Measurements from ENCODE around the gene METTL24. TPM values are rescaled to one million over a fixed set of nuclear protein-coding genes. Genes with fewer than 3 reads are reported as not detected.
A peak's percentile ranks its signal among the peaks of the same experiment; 100 is the strongest.

Gene METTL24
- not detected for total RNA-seq

- DNase-seq (ENCODE audit: low spot score in 2 of 2), result peak in 1 of 2 donors; percentile 8
- ATAC-seq, result peak; percentile 41 to 77
- Mint-ChIP-seq H3K36me3 (peaks cover 4 to 17% of the 10 kb centered on the region in 2 donors), H3K9me3 (peaks cover 0 to 14% of the 10 kb centered on the region in 2 donors), H3K27ac (no peak within 1 kb of the TSS)
Measured at GRCh38 chr6:110357664-110358552, at the start of gene METTL24. Gene METTL24 (minus strand): TSS chr6:110358349. CDS start chr6:110358272, 77 bp downstream.

GRCh38 chr6:110404607-110405006, 46.5 kb upstream of the METTL24 start:
- Mint-ChIP-seq H3K36me3 (no peaks in the 10 kb centered on the region), H3K9me3 (no peaks in the 10 kb centered on the region), H3K27ac (no peak overlapping the region)
- ATAC-seq, result no peak
- no peak for DNase-seq (ENCODE audit: low spot score in 2 of 2)

- no peak overlapping the region for H3K27ac Mint-ChIP-seq
- no peaks in the 10 kb centered on the region for H3K9me3 Mint-ChIP-seq
- no peak for DNase-seq (ENCODE audit: low spot score in 2 of 2)
- ATAC-seq, result no peak
- H3K36me3 Mint-ChIP-seq, result no peaks in the 10 kb centered on the region
Measured at GRCh38 chr6:110401585-110402176, 43.5 kb upstream of the METTL24 start.

- Mint-ChIP-seq H3K9me3 (no peaks in the 10 kb centered on the region), H3K36me3 (no peaks in the 10 kb centered on the region), H3K27ac (peak overlapping the region in 1 of 2 donors; percentile 20)
- DNase-seq (ENCODE audit: low spot score in 2 of 2) (no peak), ATAC-seq (no peak)
Measured at GRCh38 chr6:110400208-110400607, 42.1 kb upstream of the METTL24 start.

- DNase-seq (ENCODE audit: low spot score in 2 of 2) (no peak), ATAC-seq (peak in 1 of 2 donors; percentile 24)
- no peaks in the 10 kb centered on the region for H3K36me3 Mint-ChIP-seq
- H3K9me3 Mint-ChIP-seq, result no peaks in the 10 kb centered on the region
- peak overlapping the region; percentile 50 to 82 for H3K27ac Mint-ChIP-seq
Measured at GRCh38 chr6:110399219-110400071, 41.3 kb upstream of the METTL24 start.

- Mint-ChIP-seq H3K27ac (peak overlapping the region; percentile 50 to 82), H3K9me3 (no peaks in the 10 kb centered on the region), H3K36me3 (no peaks in the 10 kb centered on the region)
- ATAC-seq (no peak), DNase-seq (ENCODE audit: low spot score in 2 of 2) (no peak)
Measured at GRCh38 chr6:110398778-110399177, 40.6 kb upstream of the METTL24 start.

GRCh38 chr6:110395221-110395620, 37.1 kb upstream of the METTL24 start:
- no peaks in the 10 kb centered on the region for H3K36me3 Mint-ChIP-seq
- H3K9me3 Mint-ChIP-seq, result no peaks in the 10 kb centered on the region
- DNase-seq (ENCODE audit: low spot score in 2 of 2), result no peak
- no peak for ATAC-seq
- H3K27ac Mint-ChIP-seq, result no peak overlapping the region

GRCh38 chr6:110394409-110394808, 36.3 kb upstream of the METTL24 start:
- H3K27ac Mint-ChIP-seq, result no peak overlapping the region
- DNase-seq (ENCODE audit: low spot score in 2 of 2) (no peak), ATAC-seq (no peak)
- no peaks in the 10 kb centered on the region for H3K36me3 Mint-ChIP-seq
- H3K9me3 Mint-ChIP-seq, result no peaks in the 10 kb centered on the region

- no peak for ATAC-seq
- no peaks in the 10 kb centered on the region for H3K36me3 Mint-ChIP-seq
- no peak overlapping the region for H3K27ac Mint-ChIP-seq
- no peak for DNase-seq (ENCODE audit: low spot score in 2 of 2)
- H3K9me3 Mint-ChIP-seq, result no peaks in the 10 kb centered on the region
Measured at GRCh38 chr6:110392727-110393126, 34.6 kb upstream of the METTL24 start.

GRCh38 chr6:110390404-110390803, 32.3 kb upstream of the METTL24 start:
- ATAC-seq (no peak), DNase-seq (ENCODE audit: low spot score in 2 of 2) (no peak)
- Mint-ChIP-seq H3K9me3 (no peaks in the 10 kb centered on the region), H3K27ac (no peak overlapping the region), H3K36me3 (no peaks in the 10 kb centered on the region)

GRCh38 chr6:110389689-110390382, 31.7 kb upstream of the METTL24 start:
- DNase-seq (ENCODE audit: low spot score in 2 of 2) (no peak), ATAC-seq (no peak)
- no peaks in the 10 kb centered on the region for H3K9me3 Mint-ChIP-seq
- no peak overlapping the region for H3K27ac Mint-ChIP-seq
- no peaks in the 10 kb centered on the region for H3K36me3 Mint-ChIP-seq

GRCh38 chr6:110387986-110388385, 29.8 kb upstream of the METTL24 start:
- no peaks in the 10 kb centered on the region for H3K36me3 Mint-ChIP-seq
- no peaks in the 10 kb centered on the region for H3K9me3 Mint-ChIP-seq
- H3K27ac Mint-ChIP-seq, result no peak overlapping the region

GRCh38 chr6:110385458-110385863, 27.3 kb upstream of the METTL24 start:
- Mint-ChIP-seq H3K9me3 (no peaks in the 10 kb centered on the region), H3K27ac (no peak overlapping the region), H3K36me3 (no peaks in the 10 kb centered on the region)
- DNase-seq (ENCODE audit: low spot score in 2 of 2) (no peak), ATAC-seq (no peak)

More at GRCh38 chr6:110387986-110388385, 29.8 kb upstream of the METTL24 start:
- DNase-seq (ENCODE audit: low spot score in 2 of 2) (no peak), ATAC-seq (no peak)

GRCh38 chr6:110378552-110378951, 20.4 kb upstream of the METTL24 start:
- Mint-ChIP-seq H3K36me3 (no peaks in the 10 kb centered on the region), H3K9me3 (no peaks in the 10 kb centered on the region), H3K27ac (no peak overlapping the region)
- DNase-seq (ENCODE audit: low spot score in 2 of 2) (no peak), ATAC-seq (no peak)

- H3K36me3 Mint-ChIP-seq, result no peaks in the 10 kb centered on the region
- H3K27ac Mint-ChIP-seq, result no peak overlapping the region
- no peaks in the 10 kb centered on the region for H3K9me3 Mint-ChIP-seq
- ATAC-seq (no peak), DNase-seq (ENCODE audit: low spot score in 2 of 2) (no peak)
Measured at GRCh38 chr6:110369066-110369465, 10.9 kb upstream of the METTL24 start.

- Mint-ChIP-seq H3K9me3 (no peaks in the 10 kb centered on the region), H3K27ac (no peak overlapping the region), H3K36me3 (no peaks in the 10 kb centered on the region)
- no peak for DNase-seq (ENCODE audit: low spot score in 2 of 2)
- ATAC-seq, result no peak
Measured at GRCh38 chr6:110368284-110368683, 10.1 kb upstream of the METTL24 start.
